T follicular helper cell (primary cell): ENCODE results near the gene ZNF471.
A peak's percentile ranks its signal among the peaks of the same experiment; 100 is the strongest.

Source experiments
- DNase-seq: peaks from one replicate; pipeline ENCODE4 v3.0.0-alpha.2; 2020; ENCODE audit warnings: low read depth
- total RNA-seq, 2 experiments: gene quantifications; one replicate each; lab custom pipeline; 2026; lab: John Stamatoyannopoulos, UW

The ZNF471 gene
- 0.96 to 1.6 reads per million in 2 experiments for total RNA-seq

GRCh38 chr19:56507446-56508289, at the start of gene ZNF471:
ZNF471 (plus strand) TSS chr19:56507855; CDS start chr19:56511572, 3,717 bp downstream.
- peak; percentile 55 for DNase-seq

DNA sequence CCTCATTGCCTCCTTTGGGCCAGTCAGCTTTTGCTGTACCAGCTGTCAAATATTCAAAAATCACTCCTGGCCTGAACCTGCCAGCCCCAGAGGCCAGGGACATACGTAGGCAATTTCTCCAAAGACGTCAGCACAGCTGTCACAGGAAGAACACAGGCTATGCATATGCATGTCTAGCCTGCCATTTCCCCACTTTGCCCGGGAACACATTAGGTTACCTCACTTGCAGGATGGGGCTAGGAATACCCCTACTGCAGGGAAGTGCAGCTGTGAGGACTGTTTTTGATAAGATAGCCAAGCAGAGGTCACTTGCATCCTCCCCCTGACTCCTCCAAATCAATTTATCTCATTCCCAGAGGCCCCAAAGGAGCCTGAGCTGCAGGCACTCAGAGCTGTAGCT, 33.3 kb upstream of the ZNF471 start:
- no peak for DNase-seq

DNA sequence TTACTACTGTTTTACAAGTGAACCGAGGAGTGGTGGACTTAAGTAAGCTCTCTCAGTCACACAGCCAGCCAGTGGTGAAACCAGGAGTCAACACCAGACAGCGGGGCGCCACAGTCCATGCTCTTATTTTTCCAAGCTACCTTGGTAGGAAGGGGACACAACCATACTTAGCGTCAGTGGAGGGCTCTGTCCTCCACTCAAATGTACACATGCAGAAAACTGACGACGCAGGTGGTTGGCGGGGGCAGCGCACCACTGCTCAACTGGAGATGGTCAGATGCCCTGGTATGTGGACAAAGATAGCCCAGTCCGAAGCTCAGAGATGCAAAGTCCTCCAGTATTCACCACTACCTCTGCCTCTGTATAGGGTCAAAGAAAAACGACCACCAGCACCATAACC, 31.6 kb upstream of the ZNF471 start:
- no peak for DNase-seq

DNA sequence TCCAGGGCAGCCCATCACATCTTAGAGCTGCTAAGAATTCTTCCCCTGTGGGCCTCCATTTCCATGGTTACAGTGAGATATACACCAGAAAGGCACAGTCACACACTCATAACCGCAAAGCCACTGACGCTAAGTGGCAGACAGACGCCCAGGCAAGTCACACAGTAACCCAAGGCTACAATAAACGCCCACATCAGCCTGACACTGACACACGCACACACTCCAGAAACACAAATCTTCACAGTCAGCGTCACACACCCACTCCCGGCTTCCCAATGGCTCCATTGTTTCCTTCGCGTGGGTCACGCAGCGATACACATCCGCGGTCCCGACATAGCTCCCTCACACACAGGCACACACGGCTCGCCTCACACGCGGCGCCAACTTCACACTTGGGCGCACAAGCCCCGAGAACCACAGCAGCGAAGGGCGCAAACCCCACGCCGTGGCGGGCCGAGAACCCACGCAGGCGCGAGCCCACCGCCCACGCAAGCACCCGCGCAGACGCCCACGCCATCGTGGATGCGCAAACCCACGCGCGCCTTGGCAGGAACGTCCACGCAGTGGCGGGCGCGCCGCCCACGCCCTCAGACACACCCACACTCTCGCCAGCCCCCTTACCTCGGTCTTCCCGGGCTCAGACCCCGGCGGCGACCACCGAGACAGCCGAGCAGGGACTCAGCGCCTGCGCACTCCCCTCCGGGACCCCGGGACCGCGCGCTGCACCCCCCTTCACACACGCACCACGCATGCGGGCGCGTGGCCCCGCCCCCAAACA, 30.8 kb upstream of the ZNF471 start, which contains the start of gene ZNF667:
ZNF667 (minus strand) TSS at position 695 of the 778 bp plus-strand sequence. CDS start 14,975 bp downstream, outside the sequence.
- DNase-seq: no peak

DNA sequence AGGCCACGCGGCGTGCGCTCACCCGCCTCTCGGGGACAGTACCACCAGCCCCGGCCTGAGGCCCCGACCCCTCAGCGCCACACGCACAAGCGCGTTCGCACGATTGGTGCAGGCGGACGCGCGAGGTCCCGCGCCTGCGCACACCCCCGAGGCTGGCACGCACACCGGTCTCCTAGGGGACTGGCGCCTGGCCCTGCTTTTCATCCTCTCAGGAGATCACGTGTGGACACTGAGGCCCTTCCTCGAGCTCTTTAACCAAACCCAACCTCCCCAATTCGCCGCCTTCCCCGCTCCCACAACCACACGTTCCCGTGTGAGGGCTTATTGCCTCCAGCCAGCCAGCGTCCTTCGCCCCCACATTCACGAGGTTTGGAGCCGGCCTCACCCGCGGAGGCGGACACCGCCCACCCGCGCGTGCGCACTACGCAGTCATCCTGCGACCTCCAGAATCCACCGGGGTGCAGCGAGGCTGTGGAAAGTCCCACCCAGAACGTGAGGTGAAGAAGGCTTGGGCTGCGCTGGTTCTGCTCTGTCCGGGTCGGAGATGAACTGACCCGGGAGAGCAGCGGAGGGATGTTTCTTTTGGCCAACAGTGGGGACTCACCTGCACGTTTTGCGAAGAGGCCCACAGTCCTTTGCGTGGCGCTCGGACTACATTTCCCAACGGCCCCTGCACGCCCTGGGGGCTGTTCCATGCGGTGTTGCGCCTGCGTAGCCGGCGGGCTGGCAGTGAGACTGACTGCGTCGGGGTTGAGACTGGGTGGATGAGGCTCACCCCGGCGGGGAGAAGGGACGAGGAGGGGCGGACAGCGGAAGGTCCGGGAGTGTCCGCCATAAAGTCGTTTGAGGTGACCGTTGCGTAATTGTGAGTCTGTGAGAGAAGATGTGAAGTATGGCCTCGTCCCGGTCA, 30.0 kb upstream of the ZNF471 start:
- no peak for DNase-seq

GRCh38 chr19:56491399-56491798, 16.3 kb upstream of the ZNF471 start:
- DNase-seq: no peak

DNA sequence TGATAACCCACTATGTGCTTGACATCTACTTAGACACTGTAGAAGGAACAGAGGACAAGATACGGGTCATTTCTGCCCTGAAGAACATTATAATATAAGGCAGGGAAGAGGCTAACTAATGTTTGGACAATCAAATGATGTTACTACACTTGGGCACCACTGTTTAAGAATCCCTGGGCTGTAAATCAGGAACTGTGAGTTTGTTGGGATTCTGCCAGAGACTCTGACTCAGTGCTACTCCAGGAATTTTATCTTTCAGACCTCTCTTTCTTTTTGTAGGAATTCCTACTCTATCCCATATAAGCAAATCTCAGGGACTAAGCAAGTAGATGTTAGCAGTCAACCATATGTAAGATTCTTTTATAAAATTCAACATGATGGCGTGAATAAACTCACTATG, 3.1 kb upstream of the ZNF471 start:
- DNase-seq: no peak

GRCh38 chr19:56508290-56508778, 679 bp downstream of the ZNF471 start:
- no peak for DNase-seq

- DNase-seq: no peak
Observed at GRCh38 chr19:56525214-56525860, 17.7 kb downstream of the ZNF471 start.

DNA sequence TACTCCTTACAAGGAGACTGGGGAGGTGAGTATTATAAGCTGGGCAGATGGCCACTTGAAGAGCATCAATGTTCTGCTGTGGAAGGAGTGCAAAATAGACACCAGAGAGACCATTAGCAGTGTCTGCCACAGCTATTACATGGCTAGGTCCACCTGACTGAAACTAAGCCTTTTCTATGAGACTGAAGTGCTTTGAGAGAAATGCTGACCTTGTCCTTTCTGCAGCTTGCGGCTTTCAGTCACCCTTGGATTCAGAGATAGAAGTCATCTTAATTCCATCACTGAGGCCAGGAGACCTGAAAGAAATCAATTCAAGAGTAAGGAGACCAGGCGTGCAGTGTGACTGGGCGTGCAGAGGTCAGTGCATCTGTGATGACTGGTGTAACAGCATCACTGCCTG, 29.8 kb downstream of the ZNF471 start:
- DNase-seq: no peak

DNA sequence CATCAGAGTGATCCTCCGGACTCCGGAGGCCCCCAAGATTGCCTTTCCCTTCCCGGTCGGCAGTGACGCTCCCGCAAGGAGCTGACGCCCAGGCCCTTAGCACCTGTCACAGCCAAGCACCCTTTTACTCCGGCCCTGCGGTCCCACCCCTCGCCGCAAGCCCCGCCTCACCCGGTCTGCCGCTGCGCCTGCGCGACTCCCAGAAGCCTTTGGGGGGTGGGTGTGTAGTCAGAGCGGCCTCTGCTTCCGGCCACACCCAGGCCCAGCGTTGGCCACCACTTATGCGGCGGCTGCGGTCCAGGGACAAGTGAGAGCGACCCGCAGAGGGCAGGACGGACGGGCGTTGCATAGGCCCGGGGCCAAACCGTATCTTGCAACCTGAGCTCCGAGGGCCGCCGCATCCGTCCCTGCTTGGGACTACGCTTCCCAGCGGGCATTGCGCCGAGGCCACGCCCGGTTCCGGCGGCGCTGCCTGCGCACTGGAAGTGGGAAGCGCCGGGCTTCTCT, 30.7 kb downstream of the ZNF471 start:
- peak; percentile 75 for DNase-seq

DNA sequence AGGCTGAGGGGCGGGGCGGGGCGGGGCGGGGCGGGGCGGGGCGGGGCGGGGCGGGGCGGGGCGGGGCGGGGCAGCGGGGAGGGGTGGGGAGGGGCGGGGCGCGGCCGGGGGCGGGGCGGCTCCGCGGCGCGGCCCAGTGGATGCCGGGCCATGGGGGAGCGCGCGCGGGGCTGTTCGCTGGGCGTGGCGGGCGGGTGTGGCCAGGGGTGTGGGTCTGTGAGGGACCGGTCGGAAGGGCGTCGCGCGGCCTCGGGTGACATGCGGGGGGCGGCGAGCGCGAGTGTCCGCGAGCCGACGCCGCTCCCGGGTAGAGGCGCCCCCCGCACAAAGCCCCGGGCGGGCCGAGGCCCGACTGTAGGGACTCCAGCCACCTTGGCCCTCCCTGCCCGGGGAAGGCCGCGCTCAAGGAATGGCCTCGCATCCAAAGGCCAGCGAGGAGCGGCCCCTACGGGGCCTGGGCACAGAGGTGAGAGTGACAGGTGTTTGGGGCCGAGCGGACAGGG, 31.2 kb downstream of the ZNF471 start, which contains the start of gene ZFP28:
ZFP28 (plus strand) TSS at position 188 of the 503 bp plus-strand sequence; CDS start at position 259, 71 bp downstream.
- DNase-seq: no peak

DNA sequence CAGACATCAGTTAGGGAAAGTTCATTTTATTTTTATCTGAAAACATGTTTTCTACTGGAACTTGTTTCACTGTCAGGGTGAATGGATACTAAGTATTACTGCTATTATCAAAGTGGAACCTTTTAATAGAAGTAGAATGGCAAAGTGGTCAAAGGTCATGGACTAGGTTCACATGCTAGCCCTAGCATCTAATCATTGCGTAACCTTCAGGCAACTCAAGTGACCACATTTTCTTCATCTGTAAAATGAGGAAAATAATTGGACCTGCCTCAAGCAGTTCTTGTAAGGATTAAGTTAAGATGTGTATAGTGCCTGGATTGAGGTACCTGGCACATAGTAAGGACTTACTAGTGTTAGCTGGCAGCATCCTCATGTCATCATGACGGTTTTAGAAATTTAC, 36.1 kb downstream of the ZNF471 start:
- no peak for DNase-seq

DNA sequence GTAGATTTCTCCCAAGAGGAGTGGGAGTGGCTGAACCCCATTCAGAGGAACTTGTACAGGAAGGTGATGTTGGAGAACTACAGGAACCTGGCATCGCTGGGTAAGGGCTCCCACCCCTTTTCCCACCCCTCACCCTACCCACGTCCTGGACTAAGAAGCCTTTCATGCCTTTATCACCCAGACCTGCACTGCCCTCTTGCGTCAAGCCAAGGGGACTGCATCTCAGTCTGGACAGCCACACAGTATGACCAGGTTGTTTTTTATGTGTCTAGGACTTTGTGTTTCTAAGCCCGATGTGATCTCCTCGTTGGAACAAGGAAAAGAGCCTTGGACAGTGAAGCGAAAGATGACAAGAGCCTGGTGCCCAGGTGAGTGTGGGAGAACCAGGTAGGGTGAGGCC, 39.9 kb downstream of the ZNF471 start:
- DNase-seq: no peak

DNA sequence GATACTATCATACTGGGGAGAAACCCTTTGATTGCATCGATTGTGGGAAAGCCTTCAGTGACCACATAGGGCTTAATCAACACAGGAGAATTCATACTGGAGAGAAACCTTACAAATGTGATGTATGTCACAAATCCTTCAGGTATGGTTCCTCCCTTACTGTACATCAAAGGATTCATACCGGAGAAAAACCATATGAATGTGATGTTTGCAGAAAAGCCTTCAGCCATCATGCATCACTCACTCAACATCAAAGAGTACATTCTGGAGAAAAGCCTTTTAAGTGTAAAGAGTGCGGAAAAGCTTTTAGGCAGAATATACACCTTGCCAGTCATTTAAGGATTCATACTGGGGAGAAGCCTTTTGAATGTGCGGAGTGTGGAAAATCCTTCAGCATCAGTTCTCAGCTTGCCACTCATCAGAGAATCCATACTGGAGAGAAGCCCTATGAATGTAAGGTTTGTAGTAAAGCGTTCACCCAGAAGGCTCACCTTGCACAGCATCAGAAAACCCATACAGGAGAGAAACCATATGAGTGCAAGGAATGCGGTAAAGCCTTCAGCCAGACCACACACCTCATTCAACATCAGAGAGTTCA, 46.7 kb downstream of the ZNF471 start:
- DNase-seq: no peak

GRCh38 chr19:56562766-56563165, 55.1 kb downstream of the ZNF471 start:
- DNase-seq: no peak

DNA sequence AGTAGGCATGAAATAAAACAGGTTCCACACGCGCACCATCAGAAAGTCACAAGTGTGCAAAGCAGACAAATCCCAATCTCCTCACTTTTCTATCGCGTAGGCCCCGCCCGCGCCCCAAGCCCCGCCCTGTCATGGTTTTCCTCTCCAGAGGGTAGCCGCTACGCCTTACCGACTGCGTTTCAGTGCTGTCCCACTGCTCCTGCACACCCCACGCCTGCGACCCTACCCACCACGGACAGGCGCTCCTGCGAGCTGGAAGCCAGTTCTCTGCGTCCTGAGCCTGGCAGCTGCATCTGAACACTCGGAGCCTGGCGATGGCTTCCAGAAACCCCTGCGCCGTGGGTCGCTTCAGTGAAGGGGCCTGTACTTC, 59.2 kb downstream of the ZNF471 start:
- DNase-seq: peak; percentile 1

DNA sequence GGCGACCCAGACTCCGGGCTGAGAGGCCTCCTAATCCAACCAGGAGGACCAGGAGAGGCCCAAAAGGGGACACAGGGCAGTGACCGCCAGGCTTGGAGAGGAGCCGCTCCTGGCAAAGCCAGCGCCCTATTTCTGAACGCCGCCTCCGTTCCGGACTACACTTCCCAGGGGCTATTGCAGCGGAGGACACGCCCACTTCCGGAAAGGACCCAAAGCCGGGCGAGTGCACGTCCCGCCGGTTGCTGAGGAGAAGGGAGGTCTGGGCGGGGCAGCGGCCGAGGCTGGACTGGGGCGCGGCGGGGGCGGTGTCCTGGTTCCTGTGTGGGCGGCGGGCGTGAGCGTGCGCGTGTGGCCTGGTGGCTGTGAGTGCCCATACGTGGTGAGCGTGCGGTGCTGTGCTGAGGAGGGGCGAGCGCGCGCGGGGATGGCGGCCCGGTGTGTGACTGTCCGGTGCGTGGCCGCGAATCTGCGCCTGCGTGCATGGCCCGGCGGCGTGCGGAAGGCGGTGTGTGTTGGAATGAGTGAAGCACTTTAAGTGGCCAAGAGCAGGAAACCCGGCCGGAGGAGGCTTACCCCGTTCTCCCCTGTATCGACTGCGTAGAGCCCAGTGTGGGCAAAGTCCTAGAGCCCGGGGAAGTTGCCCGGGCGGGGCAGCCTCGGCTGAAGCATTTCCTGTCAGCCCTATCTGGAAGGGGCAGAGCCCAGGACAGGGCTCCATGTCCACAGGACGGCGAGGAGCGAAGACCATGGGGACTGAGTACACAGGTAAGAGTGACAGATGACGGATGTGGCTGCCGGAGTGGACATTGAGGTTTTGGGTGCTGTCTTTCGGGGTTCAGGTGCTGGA, 59.8 kb downstream of the ZNF471 start, which contains the start of gene ZNF470:
ZNF470 (plus strand) TSS at position 195 of the 847 bp plus-strand sequence. CDS start 2,844 bp downstream, outside the sequence.
- peak; percentile 75 for DNase-seq

DNA sequence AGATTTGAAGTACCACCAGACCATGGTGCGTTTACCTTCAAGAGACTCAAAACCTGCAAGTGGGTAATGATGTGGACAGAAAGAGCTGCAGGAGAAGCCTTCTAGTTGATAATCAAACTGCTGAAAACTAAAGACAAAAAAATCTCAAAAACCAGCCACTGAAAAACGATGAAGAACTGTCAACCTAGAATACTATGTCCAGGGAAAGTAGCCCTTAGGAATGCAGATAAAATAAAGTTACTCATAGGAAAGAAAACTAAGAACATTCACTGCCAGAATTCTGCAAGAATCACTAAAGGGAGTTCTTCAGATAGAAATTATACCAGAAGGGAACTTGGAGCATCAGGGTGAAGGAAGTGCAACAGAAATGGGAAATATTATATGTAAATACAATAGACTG, 64.9 kb downstream of the ZNF471 start:
- no peak for DNase-seq
